Vagina (tissue), 2 donors: Measurements from ENCODE around the gene TMEM91.

Experiments used
- CTCF ChIP-seq, 3 experiments: fragments of 450-650 bp in 2 of 3; fragments of 200-600 bp in 1 of 3; sonication (generic) in 1 of 3; IDR thresholded peaks; one replicate each; pipeline ENCODE4 v1.5.1; 2017 to 2019; ENCODE audit warnings: antibody characterized with exemption in 3 of 3, mild to moderate bottlenecking in 2 of 3, moderate library complexity in 2 of 3
- POLR2A ChIP-seq, 2 donors: fragments of 450-650 bp; IDR thresholded peaks; one replicate each; pipeline ENCODE4 v1.6.1; 2017; ENCODE audit warnings: antibody characterized with exemption in 2 of 2, mild to moderate bottlenecking in 2 of 2, moderate library complexity in 2 of 2
- POLR2AphosphoS5 ChIP-seq, 2 donors: sonication (generic); formaldehyde crosslinking; IDR thresholded peaks; one replicate each; pipeline ENCODE4 v1.9.0; 2017; ENCODE audit warnings: antibody characterized with exemption in 2 of 2, mild to moderate bottlenecking in 2 of 2, low read depth in 1 of 2; ENCODE audit not compliant: insufficient read depth in 1 of 2

DNA sequence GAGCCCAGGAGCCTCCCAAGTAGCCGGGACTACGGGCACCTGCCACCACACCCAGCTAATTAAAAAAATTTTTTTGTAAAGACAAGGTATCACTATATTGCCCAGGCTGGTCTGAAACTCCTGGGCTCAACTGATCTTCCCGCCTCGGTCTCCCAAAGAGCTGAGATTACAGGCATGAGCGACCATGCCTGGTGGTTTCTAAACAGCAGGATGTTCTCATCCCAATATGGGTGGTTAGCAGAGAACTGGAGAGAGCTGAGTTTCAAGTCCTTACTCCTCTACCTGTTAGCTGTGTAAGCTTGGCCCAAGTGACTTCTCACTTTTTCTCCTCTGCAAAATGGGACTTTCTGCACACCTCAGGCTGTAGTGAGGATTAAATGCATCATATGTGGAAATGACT lies 8.0 kb downstream of the TMEM91 start:
- no peak for TF ChIP-seq CTCF (IDR thresholded peaks at IDR 0.05)
- no peak for TF ChIP-seq POLR2A (IDR thresholded peaks at IDR 0.05)
- no peak for TF ChIP-seq POLR2AphosphoS5 (IDR thresholded peaks at IDR 0.05; ENCODE audit: insufficient read depth in 1 of 2, low read depth in 1 of 2)
